NOMO-1 (cell line): Measurements from ENCODE around the gene HS3ST6.
"Not testable (repeated sequence)": the region's sequence is repeated elsewhere in the genome, so short reads cannot be mapped to it uniquely, and the experiment has no call there.

Experiments used
- DNase-seq, 2 experiments: peaks; one replicate each; lab custom pipeline; 2025; ENCODE audit not compliant: unreplicated experiment in 2 of 2; lab: John Stamatoyannopoulos, UW

The HS3ST6 gene

GRCh38 chr16:1947369-1947670 lies 29.1 kb upstream of the HS3ST6 start:
- DNase-seq: no peak

DNA sequence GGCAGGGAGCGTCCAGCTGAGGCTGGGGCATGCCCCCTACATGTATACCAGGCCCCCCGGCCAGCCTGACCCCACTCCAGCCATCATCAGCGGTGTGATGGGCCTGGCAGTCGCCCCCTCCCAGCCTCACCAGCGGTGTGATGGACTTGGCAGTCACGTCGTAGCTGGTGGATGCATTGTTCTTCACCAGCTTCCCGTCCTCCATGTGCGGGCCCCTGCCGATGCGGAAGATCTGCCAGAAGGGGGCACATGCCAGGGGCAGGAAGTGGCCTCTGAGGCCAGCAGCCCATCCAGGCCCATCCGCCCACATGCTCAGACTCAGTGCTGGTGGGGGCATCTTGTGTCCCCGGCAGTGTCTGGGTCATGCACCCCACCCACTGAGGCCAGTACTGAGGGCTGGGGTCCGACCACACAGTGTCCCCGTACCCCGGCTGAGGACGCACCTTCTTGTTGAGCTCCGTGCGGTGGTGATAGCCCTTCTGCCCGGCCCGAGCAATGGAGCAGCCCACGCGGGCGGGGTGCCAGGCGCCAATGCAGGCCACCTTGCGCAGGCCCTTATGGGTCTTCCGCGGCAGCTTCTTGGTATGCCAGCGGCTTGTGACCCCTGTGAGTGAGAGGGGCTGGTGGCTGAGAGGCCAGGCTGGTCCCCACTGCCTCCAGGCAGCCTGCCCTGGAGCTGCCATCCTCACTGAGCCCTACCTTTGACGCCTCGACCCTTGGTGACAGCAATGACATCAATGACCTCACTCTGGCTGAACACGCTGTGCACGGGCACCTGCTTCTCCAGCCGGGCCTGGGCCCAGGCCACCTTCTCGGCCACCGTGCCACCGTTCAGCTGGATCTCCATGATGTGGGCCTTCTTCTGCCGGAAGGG lies 28.5 kb upstream of the HS3ST6 start:
- no peak for DNase-seq

GRCh38 chr16:1945559-1946391 lies 27.6 kb upstream of the HS3ST6 start:
- no peak for DNase-seq

GRCh38 chr16:1944612-1945199 lies 26.5 kb upstream of the HS3ST6 start:
- no peak for DNase-seq

DNA sequence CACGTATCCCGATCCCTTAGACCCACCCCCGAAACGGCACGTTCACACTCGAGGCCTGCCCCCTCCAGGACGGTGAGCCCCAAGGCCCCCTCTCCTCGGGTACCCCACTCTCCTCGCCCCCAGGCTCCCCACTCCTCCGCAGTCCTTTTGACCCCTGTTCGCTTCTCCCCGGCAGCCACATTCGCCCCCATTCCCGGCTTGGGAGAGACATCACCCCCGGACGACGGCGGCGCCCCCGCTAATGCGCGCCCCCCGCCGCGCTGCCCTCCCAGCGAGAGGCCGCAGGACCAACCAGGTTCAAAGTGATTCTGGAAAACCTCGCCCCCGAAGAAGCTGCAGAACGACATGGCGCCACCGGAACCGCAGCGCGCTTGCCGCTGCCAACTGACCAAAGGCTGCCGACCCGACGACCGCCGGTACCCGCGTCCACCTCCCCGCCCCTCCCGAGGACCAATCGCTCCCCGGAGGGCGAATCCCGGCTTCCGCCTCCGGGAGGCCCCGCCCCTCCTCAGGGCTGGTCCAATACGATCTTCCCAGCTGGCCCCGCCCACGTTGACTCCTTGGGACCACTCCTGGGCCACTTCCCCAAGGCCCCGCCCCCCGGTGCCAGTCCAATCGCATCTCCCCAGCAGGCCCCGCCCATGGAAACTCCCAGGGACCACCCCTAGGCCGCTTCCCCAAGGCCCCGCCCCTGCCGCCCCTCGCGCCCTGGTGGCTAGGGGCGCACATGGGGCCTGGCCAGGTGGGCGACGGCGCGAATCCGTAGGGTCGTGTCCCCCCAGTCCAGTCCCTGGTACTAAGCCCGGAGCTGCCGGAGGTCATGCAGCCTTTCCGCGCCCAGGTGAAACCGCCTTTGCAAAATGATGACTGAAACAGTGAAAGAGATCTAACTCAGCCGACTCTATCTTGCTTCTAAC lies 24.9 kb upstream of the HS3ST6 start, which contains the start of gene MSRB1:
Gene MSRB1, minus strand, starts transcription at position 390 of the 917 bp plus-strand sequence. Its CDS starts 43 bp downstream, at position 347.
- DNase-seq: peak; percentile 97 to 99

DNA sequence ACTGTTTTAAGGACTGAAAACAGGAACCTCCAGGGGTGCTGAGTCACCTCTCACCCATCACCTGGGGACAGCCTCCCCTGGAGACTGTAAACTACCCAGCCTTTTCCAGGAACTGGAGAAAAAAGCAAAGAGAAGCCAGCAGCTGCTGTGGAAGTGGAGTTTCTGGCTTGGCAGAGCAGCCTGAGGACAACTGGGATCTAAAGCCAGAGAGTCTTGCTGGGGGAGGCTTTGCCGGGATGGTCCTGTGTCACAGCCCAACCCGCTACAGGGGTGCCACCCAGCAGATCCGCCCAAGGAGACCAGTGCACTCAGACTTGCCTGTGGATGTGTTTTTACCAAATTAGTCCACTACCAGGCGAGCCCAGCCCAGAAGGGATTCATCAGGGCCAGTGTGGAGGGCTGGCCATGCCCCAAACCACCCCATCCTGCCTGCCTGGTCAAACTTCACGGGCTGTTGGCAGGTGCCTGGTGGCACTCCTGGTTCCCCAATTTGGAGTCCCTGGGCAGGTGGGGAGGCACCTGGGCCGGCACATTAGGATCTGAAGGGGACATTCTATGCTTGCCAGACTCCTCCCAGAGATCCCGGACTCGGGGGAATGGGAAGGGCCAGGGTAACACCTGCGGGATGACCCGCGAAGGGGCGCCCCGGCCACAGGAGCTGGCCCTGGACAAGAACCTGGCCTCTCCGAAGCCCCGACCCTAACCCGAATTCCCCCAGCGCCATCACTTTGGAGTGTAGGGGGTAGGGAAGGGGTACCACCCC lies 24.0 kb upstream of the HS3ST6 start:
- DNase-seq: peak; percentile 42 to 71

- DNase-seq: peak; percentile 59 to 63
These were observed 23.2 kb upstream of the HS3ST6 start for GRCh38 chr16:1941162-1942046.

GRCh38 chr16:1940273-1941161 lies 22.3 kb upstream of the HS3ST6 start:
- no peak for DNase-seq

GRCh38 chr16:1939833-1940232 lies 21.6 kb upstream of the HS3ST6 start:
- not testable (repeated sequence) for DNase-seq

GRCh38 chr16:1938910-1939309 lies 20.7 kb upstream of the HS3ST6 start:
- DNase-seq: no peak

GRCh38 chr16:1938316-1938715 lies 20.1 kb upstream of the HS3ST6 start:
- peak; percentile 81 to 92 for DNase-seq

GRCh38 chr16:1936945-1937479 lies 18.8 kb upstream of the HS3ST6 start:
- no peak for DNase-seq

GRCh38 chr16:1933097-1933661 lies 15.0 kb upstream of the HS3ST6 start:
- no peak for DNase-seq

GRCh38 chr16:1932050-1933028 lies 14.1 kb upstream of the HS3ST6 start:
- no peak for DNase-seq

DNA sequence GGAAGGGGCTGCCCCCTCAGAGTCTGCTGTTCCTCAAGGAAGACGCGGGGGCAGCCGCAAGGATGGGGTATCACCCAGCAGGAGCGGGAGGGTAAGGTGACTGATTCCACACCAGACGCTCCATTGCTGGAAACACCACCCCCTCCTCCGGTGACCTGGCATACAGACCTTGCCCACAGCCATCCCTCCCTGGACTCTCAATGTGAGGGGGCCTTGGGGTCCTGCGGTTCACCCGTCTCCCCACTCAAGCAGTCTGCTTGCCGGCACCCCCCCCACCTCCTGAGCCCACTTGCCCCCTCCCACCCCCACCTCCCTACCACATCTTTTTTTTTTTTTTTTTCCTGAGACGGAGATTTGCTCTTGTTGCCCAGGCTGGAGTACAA lies 12.1 kb upstream of the HS3ST6 start:
- no peak for DNase-seq
